Natural killer cell (primary cell): ENCODE data around the gene SH3PXD2A. TPM values are rescaled to one million over a fixed set of nuclear protein-coding genes. Genes with fewer than 3 reads are reported as not detected.

Experiments
- ATAC-seq, 3 donors: fragments of 150-1000 bp in 2 of 3; fragments of 200-7000 bp in 1 of 3; cut with Tn5 transposase; 1 replicate in 1 of 3; 2 replicates in 2 of 3; pipeline ENCODE4 v1.10.0; 2021; ENCODE audit warnings: mild to moderate bottlenecking in 2 of 3, moderate library complexity in 2 of 3
- DNase-seq, 2 donors: peaks; one replicate each; pipeline versions ENCODE4 v3.0.0 to v3.0.0-alpha.2; 2013 to 2021; ENCODE audit warnings: mixed read lengths in 1 of 2
- H3K27ac ChIP-seq: one replicate; pipeline ENCODE4 v1.5.1; 2013; ENCODE audit warnings: mild to moderate bottlenecking, low read length
- H3K27me3 ChIP-seq: one replicate; pipeline ENCODE4 v1.6.1; 2013; ENCODE audit warnings: low read length; ENCODE audit not compliant: control insufficient read depth, insufficient read depth
- H3K36me3 ChIP-seq: one replicate; pipeline ENCODE4 v1.6.1; 2013; ENCODE audit warnings: low read length; ENCODE audit not compliant: control insufficient read depth, insufficient read depth
- H3K4me1 ChIP-seq: one replicate; pipeline ENCODE4 v1.6.1; 2013; ENCODE audit warnings: low read length; ENCODE audit not compliant: control insufficient read depth, insufficient read depth
- H3K4me3 ChIP-seq: one replicate; pipeline ENCODE4 v1.5.1; 2013; ENCODE audit warnings: low read length
- H3K9me3 ChIP-seq: one replicate; pipeline ENCODE4 v1.6.1; 2013; ENCODE audit warnings: low read length; ENCODE audit not compliant: control insufficient read depth, insufficient read depth
- H3K27ac Mint-ChIP-seq, 2 donors: one replicate each; pipeline ENCODE4 v1.8.0; 2022; ENCODE audit warnings: mild to moderate bottlenecking in 2 of 2, mixed read lengths in 2 of 2, moderate library complexity in 1 of 2
- H3K27me3 Mint-ChIP-seq, 2 donors: one replicate each; pipeline ENCODE4 v1.8.0; 2022; ENCODE audit warnings: low read depth in 2 of 2, mixed read lengths in 2 of 2
- H3K36me3 Mint-ChIP-seq: one replicate; pipeline ENCODE4 v1.8.0; 2022; ENCODE audit warnings: mixed read lengths
- H3K4me1 Mint-ChIP-seq, 2 donors: one replicate each; pipeline ENCODE4 v1.8.0; 2022; ENCODE audit warnings: mixed read lengths in 2 of 2
- H3K4me3 Mint-ChIP-seq: one replicate; pipeline ENCODE4 v1.8.0; 2022; ENCODE audit warnings: mild to moderate bottlenecking, moderate library complexity, mixed read lengths
- H3K9me3 Mint-ChIP-seq, 2 donors: one replicate each; pipeline ENCODE4 v1.8.0; 2022; ENCODE audit warnings: mixed read lengths in 2 of 2
- WGBS: methylation state at CpG from one replicate; pipeline ENCODE4 v1.1.7; 2013; ENCODE audit warnings: missing lambda C conversion rate; ENCODE audit not compliant: insufficient coverage; 5-methylcytosine and 5-hydroxymethylcytosine counted together
- intact Hi-C: fragments of 100-400 bp; cut with micrococcal nuclease; formaldehyde crosslinking; loops from one replicate; pipeline ENCODE4 v1.14.2; 2022
- total RNA-seq, 4 donors: library from RNA; stranded (reverse); fragments of 120-200 nt in 1 of 4; gene quantifications; one replicate each; pipeline versions ENCODE4 v1.2.3 to v1.2.4, GENCODE V29; 2013 to 2022
- TF ChIP-seq, protein P1 (sequence below): fragments of 200-600 bp; IDR thresholded peaks from one replicate; pipeline ENCODE4 v1.8.0; 2022; ENCODE audit warnings: antibody characterized with exemption

Gene SH3PXD2A
- total RNA-seq, 3 donors from 2014 or later (not counting 1 experiment from before 2014, with no cell fraction given): 3.3 to 7.0 (median 4.9) TPM

DNA sequence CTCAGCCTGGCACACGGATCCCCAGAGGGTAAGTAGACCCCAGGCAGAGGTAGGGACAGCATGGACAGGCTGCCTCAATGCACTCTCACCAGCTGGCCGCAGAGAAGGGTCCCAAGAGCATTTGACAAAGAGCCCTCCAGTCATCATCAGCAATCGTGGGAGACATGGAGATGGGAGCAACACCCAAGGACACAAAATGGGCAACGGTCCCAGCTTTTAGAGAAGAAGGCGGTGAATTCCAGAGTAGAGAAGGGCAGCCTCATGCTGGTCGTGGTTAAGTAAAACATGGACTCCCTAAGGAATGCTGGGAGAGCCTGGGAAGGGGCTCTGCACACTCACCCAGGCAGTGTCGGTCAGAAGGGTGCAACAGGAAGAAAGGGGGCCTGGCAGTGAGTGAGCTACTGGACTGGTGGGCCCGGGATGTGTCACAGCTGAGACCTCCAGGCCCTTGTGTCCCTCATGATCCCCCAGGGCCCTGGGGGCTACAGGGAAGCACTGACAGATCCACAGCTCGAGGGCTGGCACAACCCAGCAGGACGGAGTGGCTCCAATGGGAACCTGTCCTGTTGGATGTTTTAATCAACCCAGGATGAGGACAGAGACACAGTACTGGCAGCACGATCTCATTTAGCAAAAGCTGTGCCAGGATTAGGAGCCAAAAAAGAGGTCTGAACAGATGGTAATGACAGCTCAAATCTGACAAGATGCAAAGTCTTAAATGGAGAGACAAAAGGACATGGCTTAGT, 214.8 kb downstream of the SH3PXD2A start:
- no peaks in the 10 kb centered on the region for H3K27me3 ChIP-seq
- H3K4me3 Mint-ChIP-seq: no peak overlapping the region
- no peaks in the 10 kb centered on the region for H3K4me1 Mint-ChIP-seq
- no peaks in the 10 kb centered on the region for H3K36me3 Mint-ChIP-seq
- intact Hi-C loops: no loop called here
- no peak overlapping the region for H3K27ac Mint-ChIP-seq
- H3K9me3 ChIP-seq: no peaks in the 10 kb centered on the region
- peaks cover 4% of the 10 kb centered on the region for H3K4me1 ChIP-seq
- ATAC-seq: no peak
- H3K4me3 ChIP-seq: no peak overlapping the region
- no peak for DNase-seq
- no peak overlapping the region for H3K27ac ChIP-seq
- H3K36me3 ChIP-seq: no peaks in the 10 kb centered on the region
- TF ChIP-seq, protein P1, sequence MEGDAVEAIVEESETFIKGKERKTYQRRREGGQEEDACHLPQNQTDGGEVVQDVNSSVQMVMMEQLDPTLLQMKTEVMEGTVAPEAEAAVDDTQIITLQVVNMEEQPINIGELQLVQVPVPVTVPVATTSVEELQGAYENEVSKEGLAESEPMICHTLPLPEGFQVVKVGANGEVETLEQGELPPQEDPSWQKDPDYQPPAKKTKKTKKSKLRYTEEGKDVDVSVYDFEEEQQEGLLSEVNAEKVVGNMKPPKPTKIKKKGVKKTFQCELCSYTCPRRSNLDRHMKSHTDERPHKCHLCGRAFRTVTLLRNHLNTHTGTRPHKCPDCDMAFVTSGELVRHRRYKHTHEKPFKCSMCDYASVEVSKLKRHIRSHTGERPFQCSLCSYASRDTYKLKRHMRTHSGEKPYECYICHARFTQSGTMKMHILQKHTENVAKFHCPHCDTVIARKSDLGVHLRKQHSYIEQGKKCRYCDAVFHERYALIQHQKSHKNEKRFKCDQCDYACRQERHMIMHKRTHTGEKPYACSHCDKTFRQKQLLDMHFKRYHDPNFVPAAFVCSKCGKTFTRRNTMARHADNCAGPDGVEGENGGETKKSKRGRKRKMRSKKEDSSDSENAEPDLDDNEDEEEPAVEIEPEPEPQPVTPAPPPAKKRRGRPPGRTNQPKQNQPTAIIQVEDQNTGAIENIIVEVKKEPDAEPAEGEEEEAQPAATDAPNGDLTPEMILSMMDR: no peak
- H3K9me3 Mint-ChIP-seq: no peaks in the 10 kb centered on the region
- 86% methylated on average over 11 of the region's 11 CpGs for whole genome bisulfite sequencing
- no peaks in the 10 kb centered on the region for H3K27me3 Mint-ChIP-seq

DNA sequence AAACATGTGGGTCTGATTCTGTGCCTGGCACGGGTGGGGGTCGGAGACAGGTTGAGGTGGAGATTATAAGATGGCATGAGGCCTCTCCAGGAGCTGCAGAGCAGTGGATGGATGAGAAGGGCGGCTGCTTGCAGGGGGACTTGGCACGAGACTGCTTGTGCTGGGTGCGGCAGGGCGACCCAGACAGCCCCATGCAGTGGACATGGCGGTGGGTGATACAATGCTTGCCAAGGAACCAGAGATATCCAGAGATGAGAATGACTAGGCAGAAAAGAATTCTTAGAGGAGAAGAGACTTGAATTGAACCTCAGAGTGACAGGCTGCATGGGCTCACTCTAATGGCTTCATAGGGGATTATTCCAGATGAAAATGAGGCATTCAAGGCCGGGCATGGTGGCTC, 216.4 kb downstream of the SH3PXD2A start:
- Histone ChIP-seq H3K27ac (no peak overlapping the region), H3K4me1 (no peaks in the 10 kb centered on the region), H3K9me3 (no peaks in the 10 kb centered on the region), H3K27me3 (no peaks in the 10 kb centered on the region), H3K4me3 (no peak overlapping the region), H3K36me3 (no peaks in the 10 kb centered on the region)
- ATAC-seq (no peak), DNase-seq (no peak)
- TF ChIP-seq, protein P1: no peak
- H3K4me1 Mint-ChIP-seq: peaks cover 0 to 3% of the 10 kb centered on the region in 2 donors
- H3K27me3 Mint-ChIP-seq: no peaks in the 10 kb centered on the region
- intact Hi-C loops: no loop called here
- no peaks in the 10 kb centered on the region for H3K36me3 Mint-ChIP-seq
- H3K9me3 Mint-ChIP-seq: no peaks in the 10 kb centered on the region
- no peak overlapping the region for H3K27ac Mint-ChIP-seq
- H3K4me3 Mint-ChIP-seq: no peak overlapping the region
- WGBS: 91% methylated on average over 8 of the region's 8 CpGs

DNA sequence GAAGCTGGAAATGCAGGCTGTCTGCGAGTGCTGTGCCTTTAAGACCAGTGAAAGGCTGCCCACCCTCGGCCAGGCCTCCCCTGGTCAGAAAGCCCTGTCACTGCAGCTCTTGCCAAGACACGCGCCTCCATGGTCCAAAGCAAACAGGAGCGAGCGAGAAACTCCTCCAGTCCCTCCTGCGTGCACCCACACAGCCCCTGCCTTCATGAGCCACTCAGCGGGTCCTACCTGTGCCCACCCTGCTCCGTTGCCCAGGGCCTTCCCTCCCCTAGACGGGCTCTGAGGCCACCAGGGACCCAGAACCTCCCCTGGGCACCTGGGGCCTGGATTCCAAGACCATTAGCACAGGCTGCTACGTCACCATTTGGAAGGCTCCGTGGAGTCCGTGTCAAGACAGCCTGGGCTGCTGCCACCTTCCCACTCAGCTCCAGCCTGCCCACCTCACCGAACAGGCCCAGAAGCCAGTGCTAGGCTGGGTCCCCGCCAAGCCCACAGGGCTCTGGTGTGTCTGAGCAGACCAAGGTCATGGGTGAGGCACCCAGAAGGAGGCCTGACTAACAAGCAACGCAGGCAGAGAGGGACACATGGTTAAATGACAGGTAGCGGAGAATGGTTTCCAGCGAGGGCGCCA, 217.3 kb downstream of the SH3PXD2A start:
- H3K27me3 Mint-ChIP-seq: no peaks in the 10 kb centered on the region
- Histone ChIP-seq H3K27ac (no peak overlapping the region), H3K4me3 (no peak overlapping the region), H3K27me3 (no peaks in the 10 kb centered on the region), H3K36me3 (no peaks in the 10 kb centered on the region), H3K4me1 (peaks cover 1% of the 10 kb centered on the region), H3K9me3 (no peaks in the 10 kb centered on the region)
- no peaks in the 10 kb centered on the region for H3K36me3 Mint-ChIP-seq
- no peak overlapping the region for H3K27ac Mint-ChIP-seq
- no peak overlapping the region for H3K4me3 Mint-ChIP-seq
- H3K4me1 Mint-ChIP-seq: peaks cover 0 to 3% of the 10 kb centered on the region in 2 donors
- intact Hi-C loops: no loop called here
- TF ChIP-seq, protein P1: no peak
- H3K9me3 Mint-ChIP-seq: no peaks in the 10 kb centered on the region
- WGBS: 90% methylated on average over 19 of the region's 19 CpGs
- DNase-seq (no peak), ATAC-seq (no peak)
